ENCODE data around the gene PPP1R1A. TPM values are rescaled to one million over a fixed set of nuclear protein-coding genes. Genes with fewer than 3 reads are reported as not detected.

PPP1R1A gene
- total and polyA plus RNA-seq, 2 experiments from 2014 or later: 154 to 196 TPM

DNA sequence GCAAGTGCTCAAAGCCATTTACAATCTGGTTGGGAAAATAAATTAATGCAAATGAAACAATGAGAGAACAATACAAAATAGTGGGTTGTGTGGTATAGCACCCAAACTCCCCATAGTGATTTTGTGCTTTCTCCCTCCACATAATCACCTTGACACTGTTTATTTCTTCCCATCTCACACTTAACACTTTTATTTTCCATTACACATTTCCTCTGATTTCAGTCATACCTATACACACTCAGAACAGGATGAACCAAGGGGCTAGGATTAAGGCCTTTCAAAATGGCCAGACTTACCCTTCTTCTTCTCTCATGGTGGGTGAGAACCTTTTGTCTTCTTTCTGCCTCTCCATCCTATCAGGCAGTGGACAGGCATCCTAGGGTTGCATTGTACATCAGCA is 53.0 kb downstream of the PPP1R1A start:
- no peaks in the 10 kb centered on the region for H3K9me3 ChIP-seq (ENCODE audit: low read depth)
- no peak for TF ChIP-seq CTCF (IDR thresholded peaks at IDR 0.05; ENCODE audit: low read depth, low read length)
- no peak for DNase-seq (ENCODE audit: low read depth in 1 of 2, low spot score in 1 of 2)
- no peaks in the 10 kb centered on the region for H3K27me3 ChIP-seq
- H3K27ac ChIP-seq: no peak overlapping the region
- no peaks in the 10 kb centered on the region for H3K36me3 ChIP-seq
- H3K4me3 ChIP-seq: no peak overlapping the region
- peaks cover 3% of the 10 kb centered on the region for H3K4me1 ChIP-seq (ENCODE audit: low read depth)

GRCh38 chr12:54529581-54529980 is 58.9 kb downstream of the PPP1R1A start:
- peaks cover 6% of the 10 kb centered on the region for H3K4me1 ChIP-seq (ENCODE audit: low read depth)
- H3K27me3 ChIP-seq: no peaks in the 10 kb centered on the region
- DNase-seq (ENCODE audit: low read depth in 1 of 2, low spot score in 1 of 2): no peak
- H3K27ac ChIP-seq: no peak overlapping the region
- TF ChIP-seq CTCF (IDR thresholded peaks at IDR 0.05; ENCODE audit: low read depth, low read length): no peak
- H3K36me3 ChIP-seq: no peaks in the 10 kb centered on the region
- no peak overlapping the region for H3K4me3 ChIP-seq
- H3K9me3 ChIP-seq (ENCODE audit: low read depth): no peaks in the 10 kb centered on the region

Other genes starting within 250 kb of the PPP1R1A start
- gene GPR84, start 224.2 kb downstream of the PPP1R1A start, total RNA-seq: 0.09 TPM in 1 of 2 replicates, not detected in the other
- not detected in 2 replicates for gene GPR84, start 224.2 kb downstream of the PPP1R1A start, polyA plus RNA-seq
- gene ZNF385A, start 203.9 kb downstream of the PPP1R1A start, total RNA-seq: 13.0 and 20.0 TPM in 2 replicates
- 13.4 and 16.0 TPM in 2 replicates for gene ZNF385A, start 203.9 kb downstream of the PPP1R1A start, polyA plus RNA-seq
- 45.9 and 55.8 TPM in 2 replicates for gene ITGA5, start 169.4 kb downstream of the PPP1R1A start, total RNA-seq
- 52.6 and 53.2 TPM in 2 replicates for gene ITGA5, start 169.4 kb downstream of the PPP1R1A start, polyA plus RNA-seq
- not detected in 2 replicates for gene GTSF1, start 115.1 kb downstream of the PPP1R1A start, total RNA-seq
- gene GTSF1, start 115.1 kb downstream of the PPP1R1A start, polyA plus RNA-seq: 0.40 TPM in 1 of 2 replicates, not detected in the other
- gene NCKAP1L, start 90.9 kb downstream of the PPP1R1A start, total RNA-seq: 0.06 and 0.28 TPM in 2 replicates
- gene NCKAP1L, start 90.9 kb downstream of the PPP1R1A start, polyA plus RNA-seq: 0.07 and 0.19 TPM in 2 replicates
- gene PDE1B, start 39.1 kb downstream of the PPP1R1A start, total RNA-seq: 17.0 and 23.7 TPM in 2 replicates
- 22.1 and 25.6 TPM in 2 replicates for gene PDE1B, start 39.1 kb downstream of the PPP1R1A start, polyA plus RNA-seq
- gene LACRT, start 46.2 kb upstream of the PPP1R1A start, total RNA-seq: not detected in 2 replicates
- gene LACRT, start 46.2 kb upstream of the PPP1R1A start, polyA plus RNA-seq: not detected in 2 replicates
- gene DCD, start 59.7 kb upstream of the PPP1R1A start, total RNA-seq: not detected in 2 replicates
- gene DCD, start 59.7 kb upstream of the PPP1R1A start, polyA plus RNA-seq: 0.22 TPM in 1 of 2 replicates, not detected in the other

Measured in cardiac muscle cell (in vitro differentiated cells and primary cell).